K562 (cell line): Measurements from ENCODE around the gene SPRING1. TPM values are rescaled to one million over a fixed set of nuclear protein-coding genes. Genes with fewer than 3 reads are reported as not detected.
A peak's percentile ranks its signal among the peaks of the same experiment; 100 is the strongest.

Experiments
- CBX2 ChIP-seq: fragments of 200-600 bp; sonication (generic); IDR thresholded peaks from one replicate; pipeline ENCODE4 v1.6.1; 2012; ENCODE audit warnings: mild to moderate bottlenecking, low read length, inconsistent platforms; ENCODE audit not compliant: insufficient read depth, poor library complexity, severe bottlenecking
- CBX3 ChIP-seq, 2 experiments: IDR thresholded peaks; 1 replicate in 1 of 2; 2 replicates in 1 of 2; pipeline ENCODE4 v1.6.1; 2012; ENCODE audit warnings: inconsistent platforms in 2 of 2, low read length in 2 of 2, borderline replicate concordance in 1 of 2, control low read depth in 1 of 2
- CEBPB ChIP-seq: fragments of 450-650 bp; IDR thresholded peaks from 2 replicates; pipeline ENCODE4 v1.6.1; 2016; ENCODE audit warnings: missing genetic modification characterization, missing compliant biosample characterization
- CGGBP1 ChIP-seq: fragments of 250-450 bp; sonication (Bioruptor Pico); IDR thresholded peaks from 2 replicates; pipeline ENCODE4 v1.9.0; 2021; ENCODE audit warnings: mild to moderate bottlenecking
- CHAMP1 ChIP-seq: fragments of 450-650 bp; IDR thresholded peaks from 2 replicates; pipeline ENCODE4 v1.6.1; 2016; ENCODE audit warnings: mild to moderate bottlenecking
- CSDE1 ChIP-seq, 2 experiments: fragments of 450-650 bp; IDR thresholded peaks; 2 replicates each; pipeline ENCODE4 v1.6.1; 2016; ENCODE audit warnings: mild to moderate bottlenecking in 1 of 2
- KLF10 ChIP-seq: fragments of 250-450 bp; sonication (Bioruptor Pico); IDR thresholded peaks from 2 replicates; pipeline ENCODE4 v1.6.1; 2021; ENCODE audit warnings: matching md5 sums
- NBN ChIP-seq: fragments of 450-650 bp; IDR thresholded peaks from 2 replicates; pipeline ENCODE4 v1.6.1; 2016; ENCODE audit warnings: low read depth, mild to moderate bottlenecking
- NR2C1 ChIP-seq, 2 experiments: fragments of 450-650 bp; IDR thresholded peaks; 2 replicates each; pipeline ENCODE4 v1.6.1; 2017; ENCODE audit warnings: mild to moderate bottlenecking in 2 of 2, antibody characterized with exemption in 1 of 2, inconsistent platforms in 1 of 2, missing compliant biosample characterization in 1 of 2, missing genetic modification characterization in 1 of 2
- PYGO2 ChIP-seq: fragments of 450-650 bp; IDR thresholded peaks from 2 replicates; pipeline ENCODE4 v1.6.1; 2016; ENCODE audit warnings: mild to moderate bottlenecking, missing genetic modification characterization, moderate library complexity, missing compliant biosample characterization
- RBM15 ChIP-seq: fragments of 200-400 bp; formaldehyde crosslinking; IDR thresholded peaks from 2 replicates; pipeline ENCODE4 v1.6.1; 2018; ENCODE audit warnings: mild to moderate bottlenecking, low read length, moderate library complexity; ENCODE audit not compliant: insufficient read depth
- TCF3 ChIP-seq: sonication (generic); formaldehyde crosslinking; IDR thresholded peaks from 2 replicates; pipeline ENCODE4 v1.4.0; 2020; ENCODE audit warnings: mild to moderate bottlenecking, missing genetic modification reagents
- ZC3H8 ChIP-seq: fragments of 450-650 bp; IDR thresholded peaks from 2 replicates; pipeline ENCODE4 v1.6.1; 2017
- ZNF165 ChIP-seq: fragments of 250-450 bp; sonication (Bioruptor Pico); IDR thresholded peaks from 2 replicates; pipeline ENCODE4 v1.4.0; 2020; ENCODE audit warnings: borderline replicate concordance
- ZNF175 ChIP-seq: fragments of 200-800 bp; sonication (Bioruptor generic); IDR thresholded peaks from 2 replicates; pipeline ENCODE4 v1.6.1; 2016; ENCODE audit warnings: low read depth, mild to moderate bottlenecking, missing genetic modification characterization, missing compliant biosample characterization
- ZNF184 ChIP-seq: sonication (generic); formaldehyde crosslinking; IDR thresholded peaks from 2 replicates; pipeline ENCODE4 v1.5.0; 2020; ENCODE audit warnings: missing genetic modification reagents
- ZNF408 ChIP-seq: fragments of 250-450 bp; sonication (Bioruptor Pico); IDR thresholded peaks from 2 replicates; pipeline ENCODE4 v1.4.0; 2020; ENCODE audit warnings: low read depth, mild to moderate bottlenecking, moderate library complexity
- ZNF668 ChIP-seq: fragments of 250-450 bp; sonication (Bioruptor Pico); IDR thresholded peaks from 2 replicates; pipeline ENCODE4 v1.8.0; 2022; ENCODE audit warnings: mild to moderate bottlenecking, inconsistent platforms
- ZNF696 ChIP-seq: fragments of 250-450 bp; sonication (Bioruptor Pico); conservative IDR thresholded peaks from 2 replicates; pipeline ENCODE4 v1.4.0; 2020; ENCODE audit warnings: mild to moderate bottlenecking, moderate library complexity
- ZNF79 ChIP-seq: fragments of 250-450 bp; sonication (Bioruptor Pico); IDR thresholded peaks from 2 replicates; pipeline ENCODE4 v1.4.0; 2020; ENCODE audit warnings: low read depth, mild to moderate bottlenecking, moderate library complexity
- polyA plus RNA-seq, 8 experiments: library from polyadenylated mRNA; depleted of rRNA in 4 of 8; stranded (reverse) in 5 of 8; unstranded in 3 of 8; fragments of >200 nt; fragmentation: Nextera tagmentation in 2 of 8; fragmentation: Illumina TruSeq in 1 of 8; extraction: Ambion mirVana in 2 of 8; extraction: Trizol in 1 of 8; gene quantifications; 2 replicates each; pipeline versions ENCODE4 v1.2.1 to v1.2.3, GENCODE V29; 2011 to 2014; ENCODE audit warnings: inconsistent platforms in 1 of 8, missing spikeins in 1 of 8
- total RNA-seq, 7 experiments: library from RNA; depleted of rRNA in 6 of 7; stranded (reverse); fragments of >200 nt in 6 of 7; fragmentation: Illumina TruSeq in 2 of 7; extraction: Trizol in 2 of 7; gene quantifications; 2 replicates each; pipeline versions ENCODE4 v1.2.1 to v1.2.3, GENCODE V29; 2011 to 2021; ENCODE audit warnings: low replicate concordance in 1 of 7
- TF ChIP-seq, protein P1 (sequence below): fragments of 450-650 bp; formaldehyde crosslinking; IDR thresholded peaks from 2 replicates; pipeline ENCODE4 v1.4.0; 2022; ENCODE audit warnings: missing genetic modification characterization

SPRING1 gene
- total and polyA plus RNA-seq, 9 of the 15 experiments (the other 6 are each of a cell fraction or from before 2014, with no cell fraction given) = 1.1 to 20.0 (median 8.0) TPM

- TF ChIP-seq, protein P1, sequence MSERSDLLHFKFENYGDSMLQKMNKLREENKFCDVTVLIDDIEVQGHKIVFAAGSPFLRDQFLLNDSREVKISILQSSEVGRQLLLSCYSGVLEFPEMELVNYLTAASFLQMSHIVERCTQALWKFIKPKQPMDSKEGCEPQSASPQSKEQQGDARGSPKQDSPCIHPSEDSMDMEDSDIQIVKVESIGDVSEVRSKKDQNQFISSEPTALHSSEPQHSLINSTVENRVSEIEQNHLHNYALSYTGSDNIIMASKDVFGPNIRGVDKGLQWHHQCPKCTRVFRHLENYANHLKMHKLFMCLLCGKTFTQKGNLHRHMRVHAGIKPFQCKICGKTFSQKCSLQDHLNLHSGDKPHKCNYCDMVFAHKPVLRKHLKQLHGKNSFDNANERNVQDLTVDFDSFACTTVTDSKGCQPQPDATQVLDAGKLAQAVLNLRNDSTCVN (CRISPR knock-in tag) = no peak
- TF ChIP-seq NR2C1 (IDR thresholded peaks at IDR 0.05) = peak; percentile 75
- TF ChIP-seq NR2C1 (tag; IDR thresholded peaks at IDR 0.05) = peak; percentile 81
- no peak for TF ChIP-seq ZNF668 (CRISPR knock-in tag)
- no peak for TF ChIP-seq RBM15
- TF ChIP-seq CBX2 = no peak
- TF ChIP-seq TCF3 = 0 out of 2 replicates have a peak, but pooled peaks have one; percentile 10
- TF ChIP-seq ZC3H8 = no peak
- TF ChIP-seq ZNF165 (CRISPR knock-in tag) = no peak
- no peak for TF ChIP-seq ZNF175 (CRISPR knock-in tag)
- no peak for TF ChIP-seq PYGO2 (tag)
- TF ChIP-seq CBX3 (IDR thresholded peaks at IDR 0.05; ENCODE audit: borderline replicate concordance in 1 of 2, low read length in 2 of 2) = no peak
- TF ChIP-seq ZNF79 (CRISPR knock-in tag) = no peak
- TF ChIP-seq ZNF408 = no peak
- no peak for TF ChIP-seq ZNF184 (CRISPR knock-in tag)
- TF ChIP-seq NBN = peak; percentile 73; the same call in 1 of the 2 replicates
- TF ChIP-seq CGGBP1 (CRISPR knock-in tag) = no peak
- no peak for TF ChIP-seq ZNF696 (CRISPR knock-in tag)
- no peak for TF ChIP-seq CSDE1 (IDR thresholded peaks at IDR 0.05)
- peak; percentile 83 for TF ChIP-seq CHAMP1
- TF ChIP-seq KLF10 = no peak
- no peak for TF ChIP-seq CEBPB (tag)
Observed at GRCh38 chr12:116759783-116760621, 22.1 kb upstream of the SPRING1 start (continued).
